ENCODE measurements around the gene GRM5. TPM values are rescaled to one million over a fixed set of nuclear protein-coding genes. Genes with fewer than 3 reads are reported as not detected.
"Not testable (repeated sequence)": the region's sequence is repeated elsewhere in the genome, so short reads cannot be mapped to it uniquely, and the experiment has no call there.

GRM5 gene
- total RNA-seq, 2 donors from 2014 or later, result 1.4 to 8.6 TPM

DNA sequence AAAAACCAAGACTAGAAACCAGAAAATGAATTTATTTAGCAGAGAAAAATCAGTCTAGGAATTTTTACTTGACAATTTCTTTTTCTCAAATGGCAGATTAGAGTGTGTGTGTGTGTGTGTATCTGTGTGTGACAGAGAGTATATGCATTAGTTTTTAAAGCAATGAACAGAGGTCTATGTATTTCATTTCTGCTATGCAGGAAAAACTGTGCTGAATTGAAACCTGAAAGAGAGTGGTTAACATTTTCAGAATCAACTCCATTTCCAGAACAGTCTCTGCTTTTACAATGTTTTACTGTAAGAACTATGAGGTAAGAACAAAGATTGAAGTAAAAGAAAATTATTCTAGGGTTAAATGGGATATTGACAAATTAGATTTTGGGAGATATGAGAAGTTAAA, 114.8 kb downstream of the GRM5 start:
- H3K9me3 ChIP-seq, result no peaks in the 10 kb centered on the region
- no peaks in the 10 kb centered on the region for H3K36me3 ChIP-seq
- no peaks in the 10 kb centered on the region for H3K4me1 ChIP-seq (ENCODE audit: control insufficient read depth in 1 of 2, low read depth in 2 of 2)
- DNase-seq (ENCODE audit: low spot score) (no peak), ATAC-seq (ENCODE audit: insufficient number of reproducible peaks, low FRiP score, low read depth) (no peak)
- H3K27ac ChIP-seq, result no peak overlapping the region
- TF ChIP-seq, protein P1, sequence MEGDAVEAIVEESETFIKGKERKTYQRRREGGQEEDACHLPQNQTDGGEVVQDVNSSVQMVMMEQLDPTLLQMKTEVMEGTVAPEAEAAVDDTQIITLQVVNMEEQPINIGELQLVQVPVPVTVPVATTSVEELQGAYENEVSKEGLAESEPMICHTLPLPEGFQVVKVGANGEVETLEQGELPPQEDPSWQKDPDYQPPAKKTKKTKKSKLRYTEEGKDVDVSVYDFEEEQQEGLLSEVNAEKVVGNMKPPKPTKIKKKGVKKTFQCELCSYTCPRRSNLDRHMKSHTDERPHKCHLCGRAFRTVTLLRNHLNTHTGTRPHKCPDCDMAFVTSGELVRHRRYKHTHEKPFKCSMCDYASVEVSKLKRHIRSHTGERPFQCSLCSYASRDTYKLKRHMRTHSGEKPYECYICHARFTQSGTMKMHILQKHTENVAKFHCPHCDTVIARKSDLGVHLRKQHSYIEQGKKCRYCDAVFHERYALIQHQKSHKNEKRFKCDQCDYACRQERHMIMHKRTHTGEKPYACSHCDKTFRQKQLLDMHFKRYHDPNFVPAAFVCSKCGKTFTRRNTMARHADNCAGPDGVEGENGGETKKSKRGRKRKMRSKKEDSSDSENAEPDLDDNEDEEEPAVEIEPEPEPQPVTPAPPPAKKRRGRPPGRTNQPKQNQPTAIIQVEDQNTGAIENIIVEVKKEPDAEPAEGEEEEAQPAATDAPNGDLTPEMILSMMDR (IDR thresholded peaks at IDR 0.05), result no peak
- H3K27me3 ChIP-seq (replicated peaks; ENCODE audit: insufficient read depth), result no peaks in the 10 kb centered on the region
- no peak overlapping the region for H3K4me3 ChIP-seq

DNA sequence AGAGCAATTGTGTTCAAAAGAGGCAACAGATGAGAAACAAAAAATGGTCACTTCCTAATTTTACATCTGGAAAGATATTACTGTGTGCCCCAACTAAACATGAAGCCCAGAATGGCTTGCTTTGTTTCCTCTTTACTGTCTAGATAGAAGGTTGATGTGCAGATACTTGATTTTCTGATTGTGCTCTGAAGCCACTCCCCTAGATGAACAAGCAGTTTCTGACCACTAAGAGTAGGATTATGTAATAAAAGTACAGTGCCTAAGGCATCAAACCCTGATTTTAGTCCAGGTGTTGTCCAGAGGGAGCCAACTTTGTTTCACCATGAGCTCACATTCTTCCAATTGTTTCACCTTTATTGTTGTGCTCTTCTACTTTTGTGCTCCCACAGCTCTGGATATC, 116.9 kb downstream of the GRM5 start:
- not testable (repeated sequence) for H3K27me3 ChIP-seq (replicated peaks; ENCODE audit: insufficient read depth); H3K36me3 ChIP-seq; H3K27ac ChIP-seq; DNase-seq (ENCODE audit: low spot score); H3K4me1 ChIP-seq (ENCODE audit: control insufficient read depth in 1 of 2, low read depth in 2 of 2); H3K4me3 ChIP-seq; ATAC-seq (ENCODE audit: insufficient number of reproducible peaks, low FRiP score, low read depth); H3K9me3 ChIP-seq

DNA sequence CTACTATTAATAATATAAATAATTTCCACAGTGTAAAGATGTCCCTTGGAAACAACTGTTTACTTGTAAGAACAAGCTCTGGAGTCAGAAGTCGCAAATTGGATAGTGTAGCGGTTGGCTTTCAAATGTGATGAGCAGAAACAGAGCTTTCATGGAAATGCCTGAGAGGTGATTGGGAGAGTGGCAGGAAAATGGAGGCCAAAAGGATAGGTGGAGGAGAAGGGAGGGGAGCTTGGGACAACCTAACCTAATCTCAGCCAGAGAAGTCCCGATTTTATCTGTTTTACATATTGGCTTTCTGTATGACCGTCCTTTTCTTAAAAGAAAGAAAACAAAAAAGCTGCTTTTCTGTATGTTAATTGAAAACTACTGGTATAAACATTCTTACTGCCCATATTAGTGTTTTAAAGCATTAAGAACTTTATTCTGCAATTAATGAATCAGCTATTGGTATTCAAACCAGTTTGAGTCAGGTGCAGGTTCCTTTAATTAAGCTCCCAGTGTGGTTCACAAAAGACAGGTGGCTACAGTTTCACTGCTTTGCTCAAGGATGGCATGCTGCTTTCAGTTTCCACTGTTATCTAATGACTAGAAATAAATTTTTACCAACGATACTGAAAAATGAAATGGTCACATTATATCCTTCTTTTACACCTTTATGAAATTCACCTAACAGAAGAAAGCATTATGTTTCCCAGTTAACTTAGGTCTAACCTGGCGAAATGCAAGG, 117.8 kb downstream of the GRM5 start:
- H3K27me3 ChIP-seq (replicated peaks; ENCODE audit: insufficient read depth); H3K36me3 ChIP-seq; ATAC-seq (ENCODE audit: insufficient number of reproducible peaks, low FRiP score, low read depth); H3K4me1 ChIP-seq (ENCODE audit: control insufficient read depth in 1 of 2, low read depth in 2 of 2); H3K27ac ChIP-seq; H3K9me3 ChIP-seq; H3K4me3 ChIP-seq; DNase-seq (ENCODE audit: low spot score): not testable (repeated sequence)

DNA sequence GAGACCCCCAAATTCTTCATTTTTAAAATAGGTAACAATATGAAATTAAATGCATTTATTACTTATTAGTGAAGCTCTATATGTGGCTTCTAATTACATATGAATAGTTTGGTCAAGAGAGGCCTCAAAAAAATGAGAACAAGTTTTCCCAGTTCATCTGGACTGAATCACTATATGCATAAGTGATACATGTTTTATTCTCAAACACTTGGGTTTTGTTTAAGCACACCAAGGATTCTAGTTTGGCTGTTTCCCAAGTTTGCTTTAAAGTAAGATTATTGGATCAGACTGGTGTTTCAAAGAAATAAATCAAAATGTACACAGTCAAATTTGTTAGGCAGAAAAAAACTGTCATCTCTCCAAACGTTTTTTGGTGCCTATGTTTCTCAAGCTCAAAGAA, 136.1 kb downstream of the GRM5 start:
- not testable (repeated sequence) for H3K4me3 ChIP-seq; ATAC-seq (ENCODE audit: insufficient number of reproducible peaks, low FRiP score, low read depth)

DNA sequence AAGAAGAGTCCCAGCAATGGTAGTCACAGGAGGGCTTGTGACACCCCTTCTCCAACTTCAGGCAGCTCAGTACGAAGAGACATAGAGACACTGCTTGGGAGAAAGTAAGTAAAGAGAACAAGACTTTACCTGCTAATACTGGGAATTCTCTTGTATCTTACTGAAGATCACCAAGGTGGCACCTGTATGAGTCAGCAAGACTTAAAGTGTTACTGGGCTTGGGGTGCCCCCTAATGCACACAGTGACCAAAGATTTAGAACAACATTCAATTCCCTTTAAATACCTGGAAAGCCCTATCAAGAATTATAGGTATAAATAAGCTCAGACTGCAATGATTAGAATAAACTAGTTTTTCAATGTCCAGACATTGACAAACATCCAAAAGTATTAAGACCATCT, 148.7 kb downstream of the GRM5 start:
- H3K27me3 ChIP-seq (replicated peaks; ENCODE audit: insufficient read depth); H3K4me1 ChIP-seq (ENCODE audit: control insufficient read depth in 1 of 2, low read depth in 2 of 2); H3K36me3 ChIP-seq; H3K4me3 ChIP-seq; ATAC-seq (ENCODE audit: insufficient number of reproducible peaks, low FRiP score, low read depth); DNase-seq (ENCODE audit: low spot score); H3K27ac ChIP-seq; H3K9me3 ChIP-seq: not testable (repeated sequence)

More for the DNA sequence above, 136.1 kb downstream of the GRM5 start:
- DNase-seq (ENCODE audit: low spot score); H3K9me3 ChIP-seq; H3K27ac ChIP-seq; H3K27me3 ChIP-seq (replicated peaks; ENCODE audit: insufficient read depth); H3K36me3 ChIP-seq; H3K4me1 ChIP-seq (ENCODE audit: control insufficient read depth in 1 of 2, low read depth in 2 of 2): not testable (repeated sequence)

DNA sequence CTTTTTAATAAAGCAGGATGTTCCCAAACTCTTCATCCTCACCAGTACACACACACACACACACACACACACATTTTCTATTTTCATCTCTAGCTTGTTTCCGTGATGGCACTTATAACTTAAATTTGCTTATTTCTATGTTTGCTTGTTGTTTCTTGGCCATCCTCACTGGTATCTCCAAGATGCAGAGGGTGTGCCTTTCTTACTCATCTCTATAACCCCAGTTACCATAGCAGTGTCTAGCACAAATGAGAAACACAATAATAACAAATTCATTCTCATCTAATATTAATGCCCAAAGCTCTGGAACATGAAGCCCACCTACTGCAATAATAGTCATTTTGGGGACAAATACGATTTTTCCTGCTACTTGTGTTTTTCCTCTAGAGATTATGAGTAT, 156.3 kb downstream of the GRM5 start:
- Histone ChIP-seq H3K4me3 (no peak overlapping the region), H3K36me3 (no peaks in the 10 kb centered on the region), H3K27me3 (replicated peaks; ENCODE audit: insufficient read depth) (no peaks in the 10 kb centered on the region), H3K4me1 (ENCODE audit: control insufficient read depth in 1 of 2, low read depth in 2 of 2) (no peaks in the 10 kb centered on the region), H3K27ac (no peak overlapping the region), H3K9me3 (no peaks in the 10 kb centered on the region)
- ATAC-seq (ENCODE audit: insufficient number of reproducible peaks, low FRiP score, low read depth) (no peak), DNase-seq (ENCODE audit: low spot score) (no peak)
- TF ChIP-seq, protein P1 (IDR thresholded peaks at IDR 0.05), result no peak

DNA sequence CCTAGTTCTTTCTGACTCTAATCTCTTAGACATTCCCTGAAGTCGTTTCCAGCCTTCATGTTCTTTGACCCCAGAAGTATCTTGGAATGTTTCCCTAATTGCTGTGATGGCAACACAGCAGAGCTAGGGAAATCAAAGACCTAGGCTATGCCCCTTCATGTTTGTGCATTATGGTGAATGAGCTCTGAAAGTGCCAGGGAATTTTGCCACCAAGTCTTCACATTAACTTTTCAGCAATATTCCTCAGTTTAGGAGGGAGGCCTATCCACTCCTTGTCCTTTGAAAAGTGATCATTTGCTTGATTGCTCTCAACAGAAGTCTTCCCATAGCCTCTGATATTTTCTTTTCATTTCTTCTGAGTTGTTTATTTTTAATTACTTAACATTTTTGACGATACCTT, 164.3 kb downstream of the GRM5 start:
- not testable (repeated sequence) for H3K36me3 ChIP-seq; ATAC-seq (ENCODE audit: insufficient number of reproducible peaks, low FRiP score, low read depth); DNase-seq (ENCODE audit: low spot score)

DNA sequence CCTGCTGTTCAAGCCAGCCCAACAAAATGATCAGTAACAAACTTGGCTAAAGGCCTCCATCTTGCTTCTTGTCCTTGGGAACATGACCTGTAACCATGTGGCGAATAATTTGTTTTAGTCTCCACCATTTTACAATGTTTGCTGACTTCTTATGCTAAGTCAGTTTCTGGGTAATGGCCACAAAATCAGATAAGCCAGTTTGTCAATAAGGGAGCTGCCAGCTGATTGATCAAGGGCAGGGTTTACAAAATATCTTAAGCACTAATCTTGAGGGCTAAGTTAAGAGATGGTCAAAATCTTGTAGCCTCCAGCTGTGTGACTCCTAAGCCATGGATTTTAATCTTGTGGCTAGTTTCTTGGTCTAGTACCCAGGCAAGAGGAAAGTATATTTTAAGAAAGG, 176.9 kb downstream of the GRM5 start:
- H3K27ac ChIP-seq; H3K36me3 ChIP-seq; H3K4me1 ChIP-seq (ENCODE audit: control insufficient read depth in 1 of 2, low read depth in 2 of 2); H3K27me3 ChIP-seq (replicated peaks; ENCODE audit: insufficient read depth); ATAC-seq (ENCODE audit: insufficient number of reproducible peaks, low FRiP score, low read depth); DNase-seq (ENCODE audit: low spot score); H3K4me3 ChIP-seq: not testable (repeated sequence)
- peaks cover 14% of the 10 kb centered on the region for H3K9me3 ChIP-seq

More for the DNA sequence above, 164.3 kb downstream of the GRM5 start:
- H3K4me3 ChIP-seq; H3K4me1 ChIP-seq (ENCODE audit: control insufficient read depth in 1 of 2, low read depth in 2 of 2); H3K27ac ChIP-seq; H3K27me3 ChIP-seq (replicated peaks; ENCODE audit: insufficient read depth); H3K9me3 ChIP-seq: not testable (repeated sequence)

Data from thoracic aorta (tissue), 2 donors.